ENCODE results near the gene ZNF804B.
A peak's percentile ranks its signal among the peaks of the same experiment; 100 is the strongest.

ZNF804B gene

GRCh38 chr7:89027781-89028180 is 268.3 kb downstream of the ZNF804B start:
- no peak for TF ChIP-seq CTCF (IDR thresholded peaks at IDR 0.05; ENCODE audit: low read depth, low read length, missing control alignments)
- no peak overlapping the region for H3K4me3 ChIP-seq (ENCODE audit: low read depth, low read length)
- in situ Hi-C loops (cut with HindIII; ENCODE audit: low sequenced_read_pairs) = no loop called here
- no peak for DNase-seq (ENCODE audit: low read depth)

- no peak for TF ChIP-seq CTCF (IDR thresholded peaks at IDR 0.05; ENCODE audit: low read depth, low read length, missing control alignments)
- H3K4me3 ChIP-seq (ENCODE audit: low read depth, low read length) = no peak overlapping the region
- in situ Hi-C loops (cut with HindIII; ENCODE audit: low sequenced_read_pairs) = no loop called here
- no peak for DNase-seq (ENCODE audit: low read depth)
These were observed 268.8 kb downstream of the ZNF804B start for GRCh38 chr7:89028319-89028718.

GRCh38 chr7:89029864-89030263 is 270.4 kb downstream of the ZNF804B start:
- DNase-seq (ENCODE audit: low read depth) = peak; percentile 49
- no peak overlapping the region for H3K4me3 ChIP-seq (ENCODE audit: low read depth, low read length)
- in situ Hi-C loops (cut with HindIII; ENCODE audit: low sequenced_read_pairs) = no loop called here
- no peak for TF ChIP-seq CTCF (IDR thresholded peaks at IDR 0.05; ENCODE audit: low read depth, low read length, missing control alignments)

- no peak for TF ChIP-seq CTCF (IDR thresholded peaks at IDR 0.05; ENCODE audit: low read depth, low read length, missing control alignments)
- no peak for DNase-seq (ENCODE audit: low read depth)
- no peak overlapping the region for H3K4me3 ChIP-seq (ENCODE audit: low read depth, low read length)
- in situ Hi-C loops (cut with HindIII; ENCODE audit: low sequenced_read_pairs) = no loop called here
These were observed 281.7 kb downstream of the ZNF804B start for GRCh38 chr7:89041240-89041639.

DNA sequence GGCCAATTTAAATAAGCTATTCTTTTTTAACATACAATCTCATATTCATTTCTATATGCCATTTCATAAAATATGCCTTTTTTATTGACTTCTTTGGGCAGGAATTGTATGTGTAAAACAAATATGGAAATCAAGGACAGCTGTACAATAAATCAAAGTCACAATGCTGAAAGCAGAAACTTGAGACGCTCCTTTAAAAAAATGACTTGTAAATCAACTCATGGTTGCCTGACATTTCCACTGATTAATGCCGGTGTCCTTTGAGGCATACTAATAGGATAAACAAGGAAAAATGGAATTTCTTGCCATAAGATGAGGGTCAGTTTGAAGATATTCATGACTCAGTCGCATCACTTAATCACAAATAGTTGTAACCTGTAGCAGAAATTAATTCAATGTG is 283.4 kb downstream of the ZNF804B start:
- no peak overlapping the region for H3K4me3 ChIP-seq (ENCODE audit: low read depth, low read length)
- no peak for DNase-seq (ENCODE audit: low read depth)
- in situ Hi-C loops (cut with HindIII; ENCODE audit: low sequenced_read_pairs) = no loop called here
- TF ChIP-seq CTCF (IDR thresholded peaks at IDR 0.05; ENCODE audit: low read depth, low read length, missing control alignments) = no peak

DNA sequence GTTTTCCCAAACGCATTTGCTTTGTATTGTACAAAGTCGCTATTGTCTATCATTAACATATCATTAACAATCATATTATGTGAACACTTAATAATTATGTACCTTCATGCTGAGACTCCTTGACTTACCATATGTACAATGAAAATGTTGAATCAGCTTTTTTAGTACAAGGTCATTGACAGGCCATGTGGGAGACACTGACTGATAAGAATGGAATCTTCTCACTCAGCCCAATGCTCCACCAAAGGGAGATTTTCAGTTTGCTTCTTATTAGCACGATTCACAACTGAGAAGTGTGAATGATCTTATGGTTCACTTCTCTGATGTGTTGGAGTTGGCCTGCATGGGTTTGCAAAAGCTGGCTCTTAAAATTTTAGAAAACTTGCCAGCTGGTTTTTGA is 289.5 kb downstream of the ZNF804B start:
- no peak for DNase-seq (ENCODE audit: low read depth)
- in situ Hi-C loops (cut with HindIII; ENCODE audit: low sequenced_read_pairs) = no loop called here
- H3K4me3 ChIP-seq (ENCODE audit: low read depth, low read length) = no peak overlapping the region
- TF ChIP-seq CTCF (IDR thresholded peaks at IDR 0.05; ENCODE audit: low read depth, low read length, missing control alignments) = no peak

DNA sequence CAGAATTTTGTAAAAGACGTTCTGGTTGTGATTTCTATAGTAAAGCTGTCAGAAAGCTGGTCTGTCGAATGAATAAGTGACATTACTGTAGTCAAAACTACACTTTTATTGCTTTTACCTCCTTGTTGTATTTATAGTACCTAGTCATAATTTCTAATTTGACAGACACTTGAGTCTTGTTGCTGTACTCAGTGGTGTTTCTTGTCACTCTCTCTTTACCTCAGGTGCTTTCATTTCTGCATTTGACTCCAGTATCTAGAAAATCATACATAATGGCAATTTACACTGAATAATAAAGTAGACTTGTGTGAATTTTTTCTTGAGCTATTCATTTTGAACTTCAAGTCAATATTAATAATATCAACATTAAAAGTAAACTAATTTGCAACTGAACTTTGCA is 293.6 kb downstream of the ZNF804B start:
- TF ChIP-seq CTCF (IDR thresholded peaks at IDR 0.05; ENCODE audit: low read depth, low read length, missing control alignments) = no peak
- DNase-seq (ENCODE audit: low read depth) = no peak
- in situ Hi-C loops (cut with HindIII; ENCODE audit: low sequenced_read_pairs) = no loop called here
- no peak overlapping the region for H3K4me3 ChIP-seq (ENCODE audit: low read depth, low read length)

All from astrocyte of the cerebellum (primary cell).